ENCODE measurements around the gene CRISPLD2.
A peak's percentile ranks its signal among the peaks of the same experiment; 100 is the strongest.

Gene CRISPLD2

GRCh38 chr16:84834403-84834772, 14.6 kb downstream of the CRISPLD2 start:
- TF ChIP-seq POLR2AphosphoS5 (IDR thresholded peaks at IDR 0.05; ENCODE audit: low read depth) (no peak), CTCF (IDR thresholded peaks at IDR 0.05; ENCODE audit: insufficient read depth, low read length) (no peak), SPI1 (IDR thresholded peaks at IDR 0.05; ENCODE audit: borderline replicate concordance, low read depth) (no peak)
- TF ChIP-seq, protein P1, sequence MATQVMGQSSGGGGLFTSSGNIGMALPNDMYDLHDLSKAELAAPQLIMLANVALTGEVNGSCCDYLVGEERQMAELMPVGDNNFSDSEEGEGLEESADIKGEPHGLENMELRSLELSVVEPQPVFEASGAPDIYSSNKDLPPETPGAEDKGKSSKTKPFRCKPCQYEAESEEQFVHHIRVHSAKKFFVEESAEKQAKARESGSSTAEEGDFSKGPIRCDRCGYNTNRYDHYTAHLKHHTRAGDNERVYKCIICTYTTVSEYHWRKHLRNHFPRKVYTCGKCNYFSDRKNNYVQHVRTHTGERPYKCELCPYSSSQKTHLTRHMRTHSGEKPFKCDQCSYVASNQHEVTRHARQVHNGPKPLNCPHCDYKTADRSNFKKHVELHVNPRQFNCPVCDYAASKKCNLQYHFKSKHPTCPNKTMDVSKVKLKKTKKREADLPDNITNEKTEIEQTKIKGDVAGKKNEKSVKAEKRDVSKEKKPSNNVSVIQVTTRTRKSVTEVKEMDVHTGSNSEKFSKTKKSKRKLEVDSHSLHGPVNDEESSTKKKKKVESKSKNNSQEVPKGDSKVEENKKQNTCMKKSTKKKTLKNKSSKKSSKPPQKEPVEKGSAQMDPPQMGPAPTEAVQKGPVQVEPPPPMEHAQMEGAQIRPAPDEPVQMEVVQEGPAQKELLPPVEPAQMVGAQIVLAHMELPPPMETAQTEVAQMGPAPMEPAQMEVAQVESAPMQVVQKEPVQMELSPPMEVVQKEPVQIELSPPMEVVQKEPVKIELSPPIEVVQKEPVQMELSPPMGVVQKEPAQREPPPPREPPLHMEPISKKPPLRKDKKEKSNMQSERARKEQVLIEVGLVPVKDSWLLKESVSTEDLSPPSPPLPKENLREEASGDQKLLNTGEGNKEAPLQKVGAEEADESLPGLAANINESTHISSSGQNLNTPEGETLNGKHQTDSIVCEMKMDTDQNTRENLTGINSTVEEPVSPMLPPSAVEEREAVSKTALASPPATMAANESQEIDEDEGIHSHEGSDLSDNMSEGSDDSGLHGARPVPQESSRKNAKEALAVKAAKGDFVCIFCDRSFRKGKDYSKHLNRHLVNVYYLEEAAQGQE (IDR thresholded peaks at IDR 0.05; ENCODE audit: insufficient replicate concordance, low read depth) = no peak
- Histone ChIP-seq H3K27ac (replicated peaks) (no peak overlapping the region), H3K4me3 (replicated peaks; ENCODE audit: insufficient read depth, low read length) (no peak overlapping the region), H3K27me3 (ENCODE audit: insufficient read depth, poor library complexity, severe bottlenecking) (peaks cover 5% of the 10 kb centered on the region)
- no peak for DNase-seq (ENCODE audit: low read depth in 1 of 2, low spot score in 1 of 2)

DNA sequence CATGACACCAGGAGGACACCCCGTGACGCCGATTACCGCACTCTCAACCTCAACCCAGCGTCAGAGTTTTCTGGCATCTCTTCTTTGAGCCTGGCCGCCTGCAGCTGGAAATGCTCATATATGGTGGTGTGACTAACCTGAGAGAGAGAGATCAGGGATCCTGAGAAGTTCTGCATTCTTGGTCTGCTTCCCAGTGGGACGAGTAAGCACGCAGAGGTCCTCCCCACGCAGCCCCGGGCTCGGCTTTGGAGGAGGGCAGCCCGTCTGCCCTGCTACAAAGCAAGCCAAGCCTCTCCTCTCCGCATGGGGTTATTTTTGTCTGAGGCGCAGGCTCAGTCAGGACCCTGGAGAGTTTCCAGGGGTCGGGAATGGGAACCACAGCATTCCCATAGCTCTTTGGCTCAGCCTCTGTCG, 16.5 kb downstream of the CRISPLD2 start:
- peaks cover 22% of the 10 kb centered on the region for H3K27me3 ChIP-seq (ENCODE audit: insufficient read depth, poor library complexity, severe bottlenecking)
- no peak overlapping the region for H3K27ac ChIP-seq (replicated peaks)
- H3K4me3 ChIP-seq (replicated peaks; ENCODE audit: insufficient read depth, low read length) = no peak overlapping the region
- no peak for DNase-seq (ENCODE audit: low read depth in 1 of 2, low spot score in 1 of 2)
- TF ChIP-seq SPI1 (IDR thresholded peaks at IDR 0.05; ENCODE audit: borderline replicate concordance, low read depth) = no peak
- no peak for TF ChIP-seq POLR2AphosphoS5 (IDR thresholded peaks at IDR 0.05; ENCODE audit: low read depth)
- no peak for TF ChIP-seq GABPA (IDR thresholded peaks at IDR 0.05; ENCODE audit: low read depth)
- TF ChIP-seq, protein P1 (IDR thresholded peaks at IDR 0.05; ENCODE audit: insufficient replicate concordance, low read depth) = peak; percentile 77
- no peak for TF ChIP-seq CTCF (IDR thresholded peaks at IDR 0.05; ENCODE audit: insufficient read depth, low read length)

- Histone ChIP-seq H3K27ac (replicated peaks) (no peak overlapping the region), H3K4me3 (replicated peaks; ENCODE audit: insufficient read depth, low read length) (no peak overlapping the region), H3K27me3 (ENCODE audit: insufficient read depth, poor library complexity, severe bottlenecking) (peaks cover 27% of the 10 kb centered on the region)
- DNase-seq (ENCODE audit: low read depth in 1 of 2, low spot score in 1 of 2) = no peak
- TF ChIP-seq GABPA (IDR thresholded peaks at IDR 0.05; ENCODE audit: low read depth) = no peak
- TF ChIP-seq, protein P1 (IDR thresholded peaks at IDR 0.05; ENCODE audit: insufficient replicate concordance, low read depth) = no peak
- no peak for TF ChIP-seq POLR2AphosphoS5 (IDR thresholded peaks at IDR 0.05; ENCODE audit: low read depth)
- no peak for TF ChIP-seq CTCF (IDR thresholded peaks at IDR 0.05; ENCODE audit: insufficient read depth, low read length)
- TF ChIP-seq SPI1 (IDR thresholded peaks at IDR 0.05; ENCODE audit: borderline replicate concordance, low read depth) = no peak
These were observed 17.2 kb downstream of the CRISPLD2 start for GRCh38 chr16:84836967-84837366.

All from HL-60 (cell line).